Keratinocyte (primary cell): ENCODE data around the gene KRCC1.

Experiments used
- EZH2 ChIP-seq: IDR thresholded peaks from one replicate; pipeline ENCODE4 v1.6.1; 2012; ENCODE audit warnings: inconsistent platforms, mild to moderate bottlenecking, low read length, moderate library complexity
- TF ChIP-seq, protein P1 (sequence below), 3 experiments: IDR thresholded peaks in 1 of 3; conservative IDR thresholded peaks in 1 of 3; optimal IDR thresholded peaks in 1 of 3; 2 replicates in 2 of 3; 3 replicates in 1 of 3; pipeline versions ENCODE3 to v1.5.1; 2011; ENCODE audit warnings: low read length in 3 of 3, mild to moderate bottlenecking in 3 of 3, moderate library complexity in 2 of 3, control low read depth in 1 of 3, inconsistent platforms in 1 of 3; ENCODE audit not compliant: insufficient read depth in 2 of 3; ENCODE audit errors: extremely low read depth in 1 of 3

DNA sequence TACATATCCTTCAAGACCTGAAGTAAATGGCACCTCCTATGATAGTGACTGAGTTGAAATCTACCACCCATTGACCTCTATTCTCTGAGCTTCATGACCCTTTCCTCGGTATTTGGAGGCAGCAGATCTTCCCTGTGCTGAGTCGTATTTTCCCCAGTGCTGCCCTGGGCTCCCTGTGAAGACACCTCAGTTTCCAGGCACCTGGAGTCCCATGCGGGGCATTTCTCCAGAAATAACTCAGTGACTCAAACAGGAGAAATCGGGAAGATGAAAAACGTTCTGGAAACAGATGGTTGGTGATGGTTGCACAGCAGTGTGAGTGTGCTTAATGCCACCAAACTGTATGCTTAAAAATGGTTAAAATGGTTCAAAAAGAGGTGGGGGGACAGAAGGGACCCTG is 30.0 kb upstream of the KRCC1 start:
- TF ChIP-seq, protein P1, sequence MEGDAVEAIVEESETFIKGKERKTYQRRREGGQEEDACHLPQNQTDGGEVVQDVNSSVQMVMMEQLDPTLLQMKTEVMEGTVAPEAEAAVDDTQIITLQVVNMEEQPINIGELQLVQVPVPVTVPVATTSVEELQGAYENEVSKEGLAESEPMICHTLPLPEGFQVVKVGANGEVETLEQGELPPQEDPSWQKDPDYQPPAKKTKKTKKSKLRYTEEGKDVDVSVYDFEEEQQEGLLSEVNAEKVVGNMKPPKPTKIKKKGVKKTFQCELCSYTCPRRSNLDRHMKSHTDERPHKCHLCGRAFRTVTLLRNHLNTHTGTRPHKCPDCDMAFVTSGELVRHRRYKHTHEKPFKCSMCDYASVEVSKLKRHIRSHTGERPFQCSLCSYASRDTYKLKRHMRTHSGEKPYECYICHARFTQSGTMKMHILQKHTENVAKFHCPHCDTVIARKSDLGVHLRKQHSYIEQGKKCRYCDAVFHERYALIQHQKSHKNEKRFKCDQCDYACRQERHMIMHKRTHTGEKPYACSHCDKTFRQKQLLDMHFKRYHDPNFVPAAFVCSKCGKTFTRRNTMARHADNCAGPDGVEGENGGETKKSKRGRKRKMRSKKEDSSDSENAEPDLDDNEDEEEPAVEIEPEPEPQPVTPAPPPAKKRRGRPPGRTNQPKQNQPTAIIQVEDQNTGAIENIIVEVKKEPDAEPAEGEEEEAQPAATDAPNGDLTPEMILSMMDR (optimal IDR thresholded peaks at IDR 0.05 in 1 of 3, IDR thresholded peaks at IDR 0.05 in 1 of 3, conservative IDR thresholded peaks at IDR 0.05 in 1 of 3; ENCODE audit: extremely low read depth in 1 of 3, insufficient read depth in 2 of 3, low read length in 3 of 3), result no peak
- TF ChIP-seq EZH2, result no peak
